Measurements from ENCODE around the gene MTR.

The MTR gene

DNA sequence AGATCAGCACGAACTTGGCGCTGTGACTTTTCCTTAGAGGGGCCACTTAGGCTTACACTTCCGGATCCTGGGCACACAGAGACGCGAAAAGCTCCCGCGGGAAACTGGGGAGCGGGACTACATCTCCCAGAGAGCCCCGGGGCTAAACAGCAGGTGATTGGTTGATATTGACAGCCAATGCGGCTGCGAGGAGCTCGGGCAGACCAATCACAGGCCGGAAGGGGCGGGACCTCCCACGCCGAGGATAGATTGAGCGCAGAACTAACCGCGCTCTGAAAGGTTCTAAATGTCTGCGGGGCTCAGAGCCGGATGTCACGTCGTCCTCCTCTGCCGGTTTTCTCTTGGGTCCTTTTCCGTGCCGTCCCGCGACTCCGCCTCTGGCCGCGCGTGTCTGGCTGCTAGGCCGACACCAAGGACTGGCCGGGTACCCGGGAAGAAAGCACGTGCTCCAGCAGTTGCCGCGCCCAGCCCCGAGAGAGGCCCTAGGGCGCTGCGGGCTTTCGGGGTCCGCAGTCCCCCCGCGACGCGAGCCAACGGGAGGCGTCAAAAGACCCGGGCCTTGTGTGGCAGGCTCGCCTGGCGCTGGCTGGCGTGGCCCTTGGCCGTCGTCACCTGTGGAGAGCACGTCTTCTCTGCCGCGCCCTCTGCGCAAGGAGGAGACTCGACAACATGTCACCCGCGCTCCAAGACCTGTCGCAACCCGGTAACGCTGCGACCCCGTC is at the start of gene MTR:
Gene MTR (plus strand): TSS at position 258 of the 722 bp plus-strand sequence. CDS start 412 bp downstream, at position 670.
- DNase-seq: peak; percentile 79 to 99 (median 97)

- no peak for DNase-seq
Observed at GRCh38 chr1:236746785-236747184, 48.3 kb upstream of the MTR start.

GRCh38 chr1:236747311-236747985 is 47.6 kb upstream of the MTR start:
- DNase-seq: no peak

DNA sequence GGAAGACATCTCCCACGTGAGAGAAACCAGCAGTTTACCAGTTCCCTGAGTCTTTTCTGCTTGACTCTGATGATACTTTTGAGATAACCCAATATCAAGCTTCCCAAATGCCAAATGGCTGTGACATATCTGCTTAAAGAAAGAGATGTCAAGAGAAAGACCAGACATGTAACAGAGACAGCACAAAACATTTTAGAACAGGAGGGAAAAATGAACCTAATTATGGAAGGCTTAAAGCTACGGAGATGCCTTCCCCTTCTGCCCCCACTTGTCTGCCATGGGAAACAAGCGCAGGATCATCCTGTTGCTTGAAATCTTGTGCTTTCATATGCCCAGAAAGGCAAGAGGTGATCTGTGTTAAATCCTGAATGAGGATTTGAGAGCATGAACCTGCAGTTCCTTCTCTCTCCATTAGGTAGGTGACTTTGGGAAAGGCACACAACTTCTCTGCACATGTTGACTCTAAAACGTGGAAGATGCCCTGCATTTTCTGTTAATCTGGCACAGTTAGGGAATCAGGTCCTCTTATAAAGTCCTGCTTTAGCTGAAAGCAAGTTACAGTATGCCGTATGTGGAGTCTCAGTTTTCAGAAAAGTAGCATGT is 46.7 kb upstream of the MTR start:
- no peak for DNase-seq

GRCh38 chr1:236750928-236751327 is 44.2 kb upstream of the MTR start:
- DNase-seq: no peak

- no peak for DNase-seq
Observed at GRCh38 chr1:236751385-236751784, 43.7 kb upstream of the MTR start.

DNA sequence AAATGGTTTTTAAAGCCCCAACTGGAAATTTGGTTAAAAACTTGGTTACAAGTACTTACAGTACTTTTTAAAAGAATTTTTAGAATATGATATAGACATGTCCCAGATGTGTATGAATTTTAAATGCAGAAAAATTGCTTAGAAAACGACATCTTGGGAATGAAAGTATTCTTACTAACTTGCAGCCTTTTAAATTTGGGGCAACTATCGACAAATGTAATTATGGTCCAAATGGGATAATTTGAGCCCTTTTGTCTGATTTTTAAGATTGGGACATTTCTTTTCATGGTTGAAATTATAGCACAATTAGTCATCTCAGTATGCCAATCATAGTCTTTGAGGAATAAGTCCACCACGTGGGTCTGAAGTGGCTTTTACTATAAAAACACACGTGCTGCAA is 43.2 kb upstream of the MTR start:
- no peak for DNase-seq

GRCh38 chr1:236753516-236753915 is 41.6 kb upstream of the MTR start:
- DNase-seq: peak in 2 of 56 donors; percentile 7 to 8

GRCh38 chr1:236753964-236754363 is 41.1 kb upstream of the MTR start:
- no peak for DNase-seq

- no peak for DNase-seq
Observed at GRCh38 chr1:236754525-236755210, 40.4 kb upstream of the MTR start.

- no peak for DNase-seq
Observed at GRCh38 chr1:236757640-236758039, 37.5 kb upstream of the MTR start.

DNA sequence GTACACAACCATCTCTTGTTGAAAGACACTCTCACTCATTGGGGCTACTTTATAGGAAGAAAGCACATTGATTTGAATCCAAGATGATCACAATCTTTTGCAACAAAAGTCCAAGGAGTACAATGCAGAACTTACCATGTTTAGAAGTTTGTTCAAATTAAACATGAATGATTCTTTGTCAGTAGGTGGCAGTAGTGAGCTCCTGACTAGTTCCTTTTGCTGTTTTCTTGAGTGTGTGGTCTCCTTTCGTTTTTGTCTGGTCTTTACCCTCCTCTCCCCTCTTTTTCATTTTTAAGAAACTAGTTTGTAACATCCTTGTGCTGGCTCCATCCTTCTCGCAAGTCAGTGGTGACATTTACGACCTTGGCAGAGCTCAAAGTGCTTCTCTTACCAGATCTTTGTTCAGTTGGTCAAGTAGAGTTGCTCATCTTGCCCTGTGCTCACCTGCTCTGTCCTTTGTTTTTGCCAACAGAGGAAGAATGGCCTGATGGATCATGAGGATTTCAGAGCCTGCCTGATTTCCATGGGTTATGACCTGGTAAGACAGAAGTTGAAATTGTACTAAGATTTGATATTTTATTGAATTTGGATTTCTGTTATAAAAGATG is 35.7 kb upstream of the MTR start:
- DNase-seq: no peak

DNA sequence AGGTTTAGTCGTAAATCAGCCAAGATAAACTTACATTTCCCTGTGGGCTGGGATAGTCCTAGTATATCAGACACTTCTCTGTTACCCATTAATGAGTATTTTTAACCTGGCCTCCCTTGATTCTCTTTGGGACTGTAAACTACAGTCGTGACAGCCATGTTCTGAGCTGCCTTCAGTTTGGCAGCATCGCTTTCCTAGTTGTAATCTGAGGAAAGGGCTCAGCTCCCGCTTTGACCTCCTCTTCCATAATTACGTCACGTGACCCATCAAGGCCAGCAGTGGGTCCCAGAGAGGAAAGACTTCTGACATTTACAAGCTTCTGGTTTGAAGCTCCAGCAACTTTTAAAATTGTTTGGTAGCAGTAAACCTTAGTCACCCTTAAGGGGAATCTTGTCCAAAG is 34.6 kb upstream of the MTR start:
- no peak for DNase-seq

GRCh38 chr1:236760986-236761385 is 34.1 kb upstream of the MTR start:
- no peak for DNase-seq

DNA sequence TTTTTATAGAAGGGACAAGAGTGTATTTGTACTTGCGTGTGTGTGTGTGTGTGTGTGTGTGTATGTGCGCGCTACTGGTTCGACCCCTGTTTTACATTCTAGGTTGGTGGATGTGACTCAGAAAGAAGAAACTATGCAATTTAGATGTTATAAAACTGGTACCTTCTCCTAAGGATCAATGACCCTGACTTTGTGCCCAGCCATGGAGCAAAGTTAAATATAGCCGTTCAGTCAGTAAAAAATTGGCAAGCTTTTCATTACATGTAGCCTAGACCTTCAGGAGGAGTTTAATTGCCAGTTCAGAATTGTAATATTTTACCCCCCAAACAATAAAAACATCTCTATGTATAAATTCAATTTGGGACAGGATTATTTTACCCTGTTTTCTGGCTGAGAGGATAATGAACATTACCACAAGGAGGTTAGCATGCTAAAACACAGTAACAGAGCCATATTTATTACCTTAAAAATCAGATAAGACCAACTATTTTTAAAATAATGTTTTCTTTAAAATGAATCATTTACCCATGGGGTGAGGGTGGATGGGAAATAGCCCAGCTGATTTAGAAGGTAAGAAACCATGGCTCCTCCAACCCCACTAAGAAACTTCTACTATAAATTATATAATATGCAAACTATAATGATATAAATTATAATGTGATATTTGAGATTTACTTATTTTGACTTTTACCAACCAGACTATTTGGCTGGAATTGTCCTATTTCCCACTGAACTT is 33.5 kb upstream of the MTR start:
- DNase-seq: no peak

- peak in 3 of 56 donors; percentile 8 to 14 (median 13) for DNase-seq
Observed at GRCh38 chr1:236762410-236762809, 32.7 kb upstream of the MTR start.

- DNase-seq: peak in 9 of 56 donors; percentile 5 to 55 (median 26)
Observed at GRCh38 chr1:236765831-236766230, 29.3 kb upstream of the MTR start.

DNA sequence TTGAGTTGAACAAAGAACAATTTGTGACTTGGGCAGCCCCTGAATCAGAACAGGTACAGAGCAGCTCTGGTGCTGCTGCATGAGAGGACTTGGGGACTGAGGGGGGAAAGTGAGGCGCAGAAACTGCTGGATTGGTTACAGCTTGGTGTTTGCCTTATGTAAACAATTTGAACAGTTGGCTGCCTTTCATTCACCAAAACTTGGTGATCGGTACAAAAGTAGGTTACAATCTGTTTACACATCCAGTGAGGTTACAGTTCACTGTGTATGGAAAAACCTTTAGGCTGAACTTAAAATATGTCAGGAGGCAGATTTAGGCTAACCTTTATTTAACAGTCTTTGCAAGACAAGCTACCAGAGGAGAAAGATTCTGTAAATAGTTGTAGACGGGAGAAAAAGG is 28.6 kb upstream of the MTR start:
- DNase-seq: no peak

DNA sequence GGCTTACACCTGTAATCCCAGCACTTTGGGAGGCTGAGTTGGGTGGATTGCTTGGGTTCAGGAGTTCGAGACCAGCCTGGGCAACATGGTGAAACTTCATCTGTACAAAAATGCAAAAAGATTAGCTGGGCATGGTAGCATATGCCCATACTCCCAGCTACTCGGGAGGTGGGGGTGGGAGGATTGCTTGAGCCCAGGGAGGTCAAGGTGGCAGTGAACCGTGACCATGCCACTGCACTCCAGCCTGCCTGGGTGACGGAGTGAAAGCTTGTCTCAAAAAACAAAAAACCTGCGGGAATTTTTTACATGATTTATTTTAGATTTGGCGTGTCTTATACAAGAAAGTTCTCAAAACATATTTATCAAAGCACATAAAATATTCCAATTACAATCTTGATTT is 27.8 kb upstream of the MTR start:
- no peak for DNase-seq

DNA sequence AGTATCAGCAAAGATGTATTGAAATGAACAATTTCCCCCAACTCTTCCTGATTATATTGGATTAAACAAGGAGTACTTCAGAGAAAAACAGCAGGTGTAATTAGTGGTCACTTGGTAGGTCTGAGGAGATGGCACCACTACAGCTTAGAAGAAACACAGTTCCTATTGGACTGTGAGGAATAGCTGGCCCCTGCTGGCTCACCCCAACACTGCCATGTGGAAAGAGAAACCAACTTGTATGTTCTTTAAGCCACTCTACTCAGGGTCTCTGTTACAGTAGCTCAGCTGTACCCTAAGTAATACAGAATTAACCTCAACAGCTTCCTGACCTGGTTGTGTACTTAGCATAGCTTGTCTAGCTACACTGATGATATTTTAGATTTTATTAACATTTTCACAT is 26.5 kb upstream of the MTR start:
- no peak for DNase-seq

- no peak for DNase-seq
Observed at GRCh38 chr1:236773919-236774318, 21.2 kb upstream of the MTR start.
